ENCODE results near the gene TEX52. TPM values are rescaled to one million over a fixed set of nuclear protein-coding genes. Genes with fewer than 3 reads are reported as not detected.

Gene TEX52
- total RNA-seq, 2 experiments from 2014 or later, result 0.29 to 0.36 TPM

DNA sequence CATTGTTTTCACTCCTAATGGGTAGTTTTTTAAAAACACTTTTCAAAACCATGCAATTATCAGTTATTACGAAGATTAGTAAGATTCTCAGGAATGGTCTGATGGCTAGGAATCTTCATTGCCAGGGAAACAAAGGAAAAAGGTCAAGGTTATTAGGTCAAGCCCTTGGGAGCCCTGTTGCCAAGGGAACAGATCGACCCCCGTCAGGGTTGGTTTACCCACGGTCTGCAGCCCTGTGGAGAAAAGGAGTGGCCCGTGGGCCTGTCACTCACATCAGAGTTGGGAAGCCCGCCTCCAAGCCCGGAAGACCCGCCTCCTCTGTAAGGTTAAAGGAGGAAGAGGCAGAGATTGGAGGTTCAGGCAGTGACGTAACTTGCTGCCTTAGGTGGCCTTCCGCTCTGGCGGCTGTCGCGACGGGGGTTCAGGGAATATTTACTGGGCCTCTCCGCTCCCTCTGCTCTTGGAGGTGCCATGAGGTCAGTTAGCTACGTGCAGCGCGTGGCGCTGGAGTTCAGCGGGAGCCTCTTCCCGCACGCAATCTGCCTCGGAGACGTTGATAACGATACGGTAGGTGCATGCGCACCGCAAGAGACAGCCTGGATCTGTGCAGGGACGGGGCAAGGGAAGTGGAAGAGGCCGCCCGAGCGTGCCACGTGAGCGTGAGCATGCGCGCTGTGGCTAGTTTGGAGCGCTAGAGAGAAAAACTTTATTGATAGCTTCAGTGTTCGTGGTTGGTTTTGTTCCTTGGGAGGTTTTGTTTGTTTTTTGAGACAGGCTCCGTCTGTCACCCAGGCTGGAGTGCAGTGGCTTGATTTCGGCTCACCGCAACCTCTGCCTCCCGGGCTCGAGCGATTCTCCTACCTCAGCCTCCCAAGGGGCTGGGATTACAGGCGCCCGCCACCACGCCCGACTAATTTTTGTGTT is 44.3 kb downstream of the TEX52 start, which contains the start of gene ITFG2:
Gene ITFG2, plus strand, starts transcription at position 379 of the 924 bp plus-strand sequence. Its CDS starts 93 bp downstream, at position 472.
- POLR2A ChIA-PET, result interaction anchor here (0.6 to 4.9 kb wide), 7 partner anchors 12 to 898 kb away, joined by 3 to 27 read pairs (median 3); partner anchors contain the start of genes FKBP4, FOXM1 and RHNO1

DNA sequence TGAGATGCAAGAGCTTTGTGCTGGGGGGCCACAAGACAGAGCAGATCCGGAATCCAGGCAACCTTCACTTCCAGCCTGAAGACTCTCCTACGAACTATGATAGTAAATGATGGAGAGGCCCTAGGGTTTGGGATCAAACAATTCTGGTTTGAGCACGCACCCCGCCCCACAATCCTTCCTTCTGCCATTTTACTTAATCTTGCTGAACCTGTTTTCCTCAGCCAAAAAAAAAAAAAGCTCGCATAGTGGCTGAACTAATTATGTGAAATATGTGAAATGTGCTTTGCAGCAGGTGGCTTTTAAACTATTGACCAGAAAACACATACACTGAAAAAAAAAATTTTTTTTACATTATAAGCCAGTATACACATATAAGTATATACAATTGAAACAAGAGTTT is 45.0 kb downstream of the TEX52 start:
- DNase-seq, result no peak
- ATAC-seq, result no peak
- CTCF ChIA-PET, result no interaction called here
- intact Hi-C loops (cut with micrococcal nuclease), result no loop called here
- peaks cover 26% of the 10 kb centered on the region for H3K36me3 Mint-ChIP-seq (ENCODE audit: low read depth)
- peaks cover 1% of the 10 kb centered on the region for H3K9me3 Mint-ChIP-seq
- H3K27ac Mint-ChIP-seq, result peak overlapping the region; percentile 98
- TF ChIP-seq, protein P1, sequence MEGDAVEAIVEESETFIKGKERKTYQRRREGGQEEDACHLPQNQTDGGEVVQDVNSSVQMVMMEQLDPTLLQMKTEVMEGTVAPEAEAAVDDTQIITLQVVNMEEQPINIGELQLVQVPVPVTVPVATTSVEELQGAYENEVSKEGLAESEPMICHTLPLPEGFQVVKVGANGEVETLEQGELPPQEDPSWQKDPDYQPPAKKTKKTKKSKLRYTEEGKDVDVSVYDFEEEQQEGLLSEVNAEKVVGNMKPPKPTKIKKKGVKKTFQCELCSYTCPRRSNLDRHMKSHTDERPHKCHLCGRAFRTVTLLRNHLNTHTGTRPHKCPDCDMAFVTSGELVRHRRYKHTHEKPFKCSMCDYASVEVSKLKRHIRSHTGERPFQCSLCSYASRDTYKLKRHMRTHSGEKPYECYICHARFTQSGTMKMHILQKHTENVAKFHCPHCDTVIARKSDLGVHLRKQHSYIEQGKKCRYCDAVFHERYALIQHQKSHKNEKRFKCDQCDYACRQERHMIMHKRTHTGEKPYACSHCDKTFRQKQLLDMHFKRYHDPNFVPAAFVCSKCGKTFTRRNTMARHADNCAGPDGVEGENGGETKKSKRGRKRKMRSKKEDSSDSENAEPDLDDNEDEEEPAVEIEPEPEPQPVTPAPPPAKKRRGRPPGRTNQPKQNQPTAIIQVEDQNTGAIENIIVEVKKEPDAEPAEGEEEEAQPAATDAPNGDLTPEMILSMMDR (IDR thresholded peaks at IDR 0.05), result no peak
- peak overlapping the region; percentile 93 for H3K4me3 Mint-ChIP-seq
- POLR2A ChIA-PET, result interaction anchor here (0.6 to 4.9 kb wide), 3 partner anchors 11 to 897 kb away, joined by 3 to 27 read pairs (median 3); partner anchors contain the start of gene FKBP4
- H3K4me1 Mint-ChIP-seq (ENCODE audit: low read depth), result peaks cover 28% of the 10 kb centered on the region
- no peaks in the 10 kb centered on the region for H3K27me3 Mint-ChIP-seq

More for the DNA sequence above, 44.3 kb downstream of the TEX52 start, which contains the start of gene ITFG2:
- TF ChIP-seq, protein P1 (IDR thresholded peaks at IDR 0.05), result no peak
- DNase-seq (peak; percentile 99), ATAC-seq (peak; percentile 94)
- Mint-ChIP-seq H3K36me3 (ENCODE audit: low read depth) (peaks cover 27% of the 10 kb centered on the region), H3K4me1 (ENCODE audit: low read depth) (peaks cover 34% of the 10 kb centered on the region), H3K27ac (peak within 1 kb of the TSS; percentile 98), H3K4me3 (peak within 1 kb of the TSS; percentile 93), H3K27me3 (no peaks in the 10 kb centered on the region), H3K9me3 (peaks cover 1% of the 10 kb centered on the region)
- intact Hi-C loops (cut with micrococcal nuclease), result no loop called here
- CTCF ChIA-PET, result interaction anchor here (0.9 to 3.3 kb wide), 5 partner anchors 12 to 130 kb away, joined by 3 to 21 read pairs (median 10); partner anchors contain the start of gene FKBP4

- ATAC-seq, result no peak
- CTCF ChIA-PET, result no interaction called here
- no peaks in the 10 kb centered on the region for H3K27me3 Mint-ChIP-seq
- H3K4me3 Mint-ChIP-seq, result no peak overlapping the region
- no peak for DNase-seq
- intact Hi-C loops (cut with micrococcal nuclease), result no loop called here
- POLR2A ChIA-PET, result no interaction called here
- peaks cover 40% of the 10 kb centered on the region for H3K36me3 Mint-ChIP-seq (ENCODE audit: low read depth)
- H3K27ac Mint-ChIP-seq, result no peak overlapping the region
- H3K4me1 Mint-ChIP-seq (ENCODE audit: low read depth), result peaks cover 3% of the 10 kb centered on the region
- TF ChIP-seq, protein P1 (IDR thresholded peaks at IDR 0.05), result no peak
- no peaks in the 10 kb centered on the region for H3K9me3 Mint-ChIP-seq
These were observed 50.1 kb downstream of the TEX52 start for GRCh38 chr12:2806700-2807099.

DNA sequence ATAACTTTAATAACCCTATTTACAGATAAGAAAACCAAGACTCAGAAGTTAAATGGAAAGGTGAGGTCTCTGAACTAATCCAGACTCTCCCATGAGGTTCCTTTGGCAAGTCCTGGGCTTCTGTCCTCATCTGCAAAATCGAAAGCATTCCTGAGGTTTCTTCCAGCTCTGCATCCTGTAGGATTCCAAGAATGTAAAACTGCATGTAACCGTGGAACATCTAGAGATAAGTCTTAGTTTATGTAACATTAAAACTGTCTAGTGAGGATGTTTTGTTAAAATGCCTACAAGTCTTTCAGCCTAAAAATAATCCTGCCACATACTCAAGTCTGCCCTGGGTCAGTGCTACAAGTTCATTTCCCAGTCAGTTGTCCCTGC is 51.7 kb downstream of the TEX52 start:
- peaks cover 52% of the 10 kb centered on the region for H3K36me3 Mint-ChIP-seq (ENCODE audit: low read depth)
- peaks cover 3% of the 10 kb centered on the region for H3K4me1 Mint-ChIP-seq (ENCODE audit: low read depth)
- TF ChIP-seq, protein P1 (IDR thresholded peaks at IDR 0.05), result no peak
- DNase-seq (no peak), ATAC-seq (no peak)
- H3K9me3 Mint-ChIP-seq, result no peaks in the 10 kb centered on the region
- intact Hi-C loops (cut with micrococcal nuclease), result no loop called here
- H3K27ac Mint-ChIP-seq, result peak overlapping the region; percentile 55
- POLR2A ChIA-PET, result interaction anchor here (0.7 to 2.4 kb wide), 2 partner anchors 10 to 45 kb away, joined by 3 to 16 read pairs; partner anchors contain the start of gene FKBP4
- H3K27me3 Mint-ChIP-seq, result no peaks in the 10 kb centered on the region
- CTCF ChIA-PET, result interaction anchor here (0.9 to 1.0 kb wide), 2 partner anchors 9 to 57 kb away, joined by 3 read pairs; no protein-coding TSS in a partner anchor
- H3K4me3 Mint-ChIP-seq, result no peak overlapping the region

Measured in activated CD8-positive, alpha-beta T cell treated with anti-CD3 and anti-CD28 coated beads for 36 hours (primary cell).